ENCODE results near the gene MERTK. TPM values are rescaled to one million over a fixed set of nuclear protein-coding genes. Genes with fewer than 3 reads are reported as not detected.
A peak's percentile ranks its signal among the peaks of the same experiment; 100 is the strongest.

Gene MERTK
- total RNA-seq, 2 experiments from 2014 or later = 0.08 to 0.19 TPM

DNA sequence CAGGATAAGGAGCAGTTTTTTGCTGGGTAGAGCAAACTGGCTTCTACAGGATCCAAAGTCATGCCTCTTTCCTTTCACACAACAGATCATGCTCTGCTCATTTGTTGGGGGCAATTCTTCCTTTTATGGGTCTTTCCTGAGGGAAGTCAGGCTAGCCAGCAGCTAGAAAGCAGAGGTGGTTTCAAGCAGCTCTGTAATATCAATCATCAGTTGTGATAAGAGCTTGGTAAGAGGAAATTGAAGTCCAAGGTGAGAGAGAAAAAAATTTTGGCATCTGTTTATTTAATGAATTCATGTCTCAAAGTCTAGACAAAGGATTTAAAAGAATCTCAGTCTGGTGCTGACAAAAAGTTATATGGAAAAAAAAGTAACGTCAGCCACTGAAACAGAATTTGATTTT lies 162.9 kb downstream of the MERTK start:
- H3K36me3 Mint-ChIP-seq (ENCODE audit: low read depth) = peaks cover 67% of the 10 kb centered on the region
- Histone ChIP-seq H3K4me1 (ENCODE audit: insufficient read depth, low read length) (peaks cover 18% of the 10 kb centered on the region), H3K36me3 (ENCODE audit: insufficient read depth, low read length) (peaks cover 64% of the 10 kb centered on the region), H3K4me3 (ENCODE audit: low read length) (no peak overlapping the region), H3K27me3 (ENCODE audit: control insufficient read depth in 1 of 2, insufficient read depth in 2 of 2, low read length in 2 of 2) (no peaks in the 10 kb centered on the region), H3K9me3 (ENCODE audit: control insufficient read depth in 1 of 2, insufficient read depth in 1 of 2, low read length in 2 of 2) (no peaks in the 10 kb centered on the region), H3K27ac (ENCODE audit: low read depth in 1 of 2, low read length in 2 of 2) (no peak overlapping the region)
- no peak overlapping the region for H3K27ac Mint-ChIP-seq
- no peak for ATAC-seq (ENCODE audit: poor library complexity)
- H3K4me1 Mint-ChIP-seq (ENCODE audit: low read depth) = peaks cover 67% of the 10 kb centered on the region
- no peak overlapping the region for H3K4me3 Mint-ChIP-seq
- POLR2A ChIA-PET = no interaction called here
- CTCF ChIA-PET = no interaction called here
- intact Hi-C loops (cut with DNase I, micrococcal nuclease) = no loop called here
- H3K27me3 Mint-ChIP-seq = no peaks in the 10 kb centered on the region
- DNase-seq = no peak
- H3K9me3 Mint-ChIP-seq = no peaks in the 10 kb centered on the region
- TF ChIP-seq, protein P1, sequence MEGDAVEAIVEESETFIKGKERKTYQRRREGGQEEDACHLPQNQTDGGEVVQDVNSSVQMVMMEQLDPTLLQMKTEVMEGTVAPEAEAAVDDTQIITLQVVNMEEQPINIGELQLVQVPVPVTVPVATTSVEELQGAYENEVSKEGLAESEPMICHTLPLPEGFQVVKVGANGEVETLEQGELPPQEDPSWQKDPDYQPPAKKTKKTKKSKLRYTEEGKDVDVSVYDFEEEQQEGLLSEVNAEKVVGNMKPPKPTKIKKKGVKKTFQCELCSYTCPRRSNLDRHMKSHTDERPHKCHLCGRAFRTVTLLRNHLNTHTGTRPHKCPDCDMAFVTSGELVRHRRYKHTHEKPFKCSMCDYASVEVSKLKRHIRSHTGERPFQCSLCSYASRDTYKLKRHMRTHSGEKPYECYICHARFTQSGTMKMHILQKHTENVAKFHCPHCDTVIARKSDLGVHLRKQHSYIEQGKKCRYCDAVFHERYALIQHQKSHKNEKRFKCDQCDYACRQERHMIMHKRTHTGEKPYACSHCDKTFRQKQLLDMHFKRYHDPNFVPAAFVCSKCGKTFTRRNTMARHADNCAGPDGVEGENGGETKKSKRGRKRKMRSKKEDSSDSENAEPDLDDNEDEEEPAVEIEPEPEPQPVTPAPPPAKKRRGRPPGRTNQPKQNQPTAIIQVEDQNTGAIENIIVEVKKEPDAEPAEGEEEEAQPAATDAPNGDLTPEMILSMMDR (IDR thresholded peaks at IDR 0.05) = no peak

DNA sequence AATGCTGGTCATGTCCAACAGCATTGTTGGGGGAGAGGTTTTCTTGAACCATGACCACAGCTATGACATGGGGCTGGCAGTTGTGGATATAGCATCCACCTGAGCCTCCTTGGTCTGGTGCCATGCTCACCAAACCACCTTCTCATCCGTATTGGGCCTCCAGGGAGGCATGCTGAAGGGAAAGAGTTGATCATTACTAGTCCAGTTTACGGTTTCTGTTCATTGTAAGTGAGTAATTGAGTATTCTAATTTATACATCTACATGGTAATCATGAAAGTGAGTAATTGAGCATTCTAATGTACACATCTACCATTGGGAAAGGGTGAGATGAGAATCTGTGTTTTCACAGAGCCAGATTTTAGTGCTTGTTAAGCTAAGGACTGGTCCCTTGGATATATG lies 163.4 kb downstream of the MERTK start:
- H3K36me3 Mint-ChIP-seq (ENCODE audit: low read depth) = peaks cover 70% of the 10 kb centered on the region
- H3K4me1 Mint-ChIP-seq (ENCODE audit: low read depth) = peaks cover 63% of the 10 kb centered on the region
- ATAC-seq (ENCODE audit: poor library complexity) = no peak

DNA sequence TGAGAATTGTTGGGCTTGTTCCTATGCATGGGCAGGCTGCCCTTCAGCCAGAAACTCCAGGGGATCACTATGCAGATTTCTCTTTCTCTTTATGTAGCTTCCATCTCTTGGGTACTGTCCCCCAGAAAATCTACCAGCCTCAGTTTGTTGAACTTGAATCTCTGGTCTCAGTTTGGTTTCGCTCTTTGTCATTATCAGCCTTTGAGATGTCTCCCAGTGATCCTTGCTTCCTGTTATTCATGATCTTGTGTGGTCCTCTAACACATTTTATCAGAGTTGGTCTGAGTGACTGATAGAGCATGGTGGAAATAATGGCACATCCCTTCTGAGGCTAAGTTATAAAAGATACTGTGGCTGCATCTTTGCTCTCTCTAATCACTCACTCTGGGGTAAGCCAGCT lies 164.5 kb downstream of the MERTK start:
- TF ChIP-seq, protein P1 (IDR thresholded peaks at IDR 0.05) = no peak
- no peaks in the 10 kb centered on the region for H3K9me3 Mint-ChIP-seq
- POLR2A ChIA-PET = no interaction called here
- H3K4me1 ChIP-seq (ENCODE audit: insufficient read depth, low read length) = peaks cover 5% of the 10 kb centered on the region
- no peaks in the 10 kb centered on the region for H3K27me3 ChIP-seq (ENCODE audit: control insufficient read depth in 1 of 2, insufficient read depth in 2 of 2, low read length in 2 of 2)
- H3K4me3 ChIP-seq (ENCODE audit: low read length) = no peak overlapping the region
- H3K36me3 ChIP-seq (ENCODE audit: insufficient read depth, low read length) = peaks cover 74% of the 10 kb centered on the region
- CTCF ChIA-PET = interaction anchor here (1.2 kb wide), 1 partner anchor 13 kb away, joined by 4 read pairs; no protein-coding TSS in a partner anchor
- H3K27ac Mint-ChIP-seq = peak overlapping the region; percentile 3
- no peak overlapping the region for H3K27ac ChIP-seq (ENCODE audit: low read depth in 1 of 2, low read length in 2 of 2)
- H3K4me1 Mint-ChIP-seq (ENCODE audit: low read depth) = peaks cover 57% of the 10 kb centered on the region
- intact Hi-C loops (cut with DNase I, micrococcal nuclease) = no loop called here
- H3K4me3 Mint-ChIP-seq = no peak overlapping the region
- H3K36me3 Mint-ChIP-seq (ENCODE audit: low read depth) = peaks cover 80% of the 10 kb centered on the region
- DNase-seq (no peak), ATAC-seq (ENCODE audit: poor library complexity) (no peak)
- H3K9me3 ChIP-seq (ENCODE audit: control insufficient read depth in 1 of 2, insufficient read depth in 1 of 2, low read length in 2 of 2) = no peaks in the 10 kb centered on the region
- no peaks in the 10 kb centered on the region for H3K27me3 Mint-ChIP-seq

More for the DNA sequence above, 163.4 kb downstream of the MERTK start:
- Histone ChIP-seq H3K27ac (ENCODE audit: low read depth in 1 of 2, low read length in 2 of 2) (no peak overlapping the region), H3K36me3 (ENCODE audit: insufficient read depth, low read length) (peaks cover 68% of the 10 kb centered on the region), H3K4me1 (ENCODE audit: insufficient read depth, low read length) (peaks cover 13% of the 10 kb centered on the region), H3K27me3 (ENCODE audit: control insufficient read depth in 1 of 2, insufficient read depth in 2 of 2, low read length in 2 of 2) (no peaks in the 10 kb centered on the region), H3K4me3 (ENCODE audit: low read length) (no peak overlapping the region), H3K9me3 (ENCODE audit: control insufficient read depth in 1 of 2, insufficient read depth in 1 of 2, low read length in 2 of 2) (no peaks in the 10 kb centered on the region)
- no peak for DNase-seq
- TF ChIP-seq, protein P1 (IDR thresholded peaks at IDR 0.05) = no peak
- ChIA-PET CTCF (no interaction called here), POLR2A (no interaction called here)
- intact Hi-C loops (cut with DNase I, micrococcal nuclease) = no loop called here
- no peak overlapping the region for H3K27ac Mint-ChIP-seq
- no peak overlapping the region for H3K4me3 Mint-ChIP-seq
- H3K9me3 Mint-ChIP-seq = no peaks in the 10 kb centered on the region
- no peaks in the 10 kb centered on the region for H3K27me3 Mint-ChIP-seq

Measured in CD4-positive, alpha-beta T cell (primary cell).